Esophagus (tissue), 2 donors: Measurements from ENCODE around the gene STAG1. TPM values are rescaled to one million over a fixed set of nuclear protein-coding genes. Genes with fewer than 3 reads are reported as not detected.
"Not testable (repeated sequence)": the region's sequence is repeated elsewhere in the genome, so short reads cannot be mapped to it uniquely, and the experiment has no call there.

Experiments
- H3K27ac ChIP-seq, 2 donors: one replicate each; pipeline ENCODE4 v1.5.1; 2013; ENCODE audit warnings: low read depth in 2 of 2, mild to moderate bottlenecking in 2 of 2, inconsistent platforms in 1 of 2, low read length in 1 of 2, moderate library complexity in 1 of 2
- H3K27me3 ChIP-seq, 2 donors: one replicate each; pipeline ENCODE4 v1.6.1; 2013; ENCODE audit warnings: low read length in 2 of 2, control low read depth in 1 of 2, mild to moderate bottlenecking in 1 of 2; ENCODE audit not compliant: insufficient read depth in 2 of 2, control insufficient read depth in 1 of 2
- H3K36me3 ChIP-seq, 2 donors: one replicate each; pipeline ENCODE4 v1.6.1; 2013; ENCODE audit warnings: low read length in 1 of 2; ENCODE audit not compliant: control insufficient read depth in 2 of 2, insufficient read depth in 2 of 2
- H3K4me1 ChIP-seq, 2 donors: one replicate each; pipeline ENCODE4 v1.6.1; 2013; ENCODE audit warnings: low read length in 1 of 2; ENCODE audit not compliant: control insufficient read depth in 2 of 2, insufficient read depth in 2 of 2
- H3K4me3 ChIP-seq, 2 donors: one replicate each; pipeline ENCODE4 v1.5.1; 2013; ENCODE audit warnings: low read length in 2 of 2, mild to moderate bottlenecking in 2 of 2, low read depth in 1 of 2, moderate library complexity in 1 of 2
- H3K9me3 ChIP-seq, 2 donors: one replicate each; pipeline ENCODE4 v1.6.1; 2013; ENCODE audit warnings: mild to moderate bottlenecking in 2 of 2, low read depth in 1 of 2, low read length in 1 of 2, moderate library complexity in 1 of 2; ENCODE audit not compliant: control insufficient read depth in 2 of 2, insufficient read depth in 1 of 2
- WGBS, 2 donors: extraction: QIAGEN DNeasy Blood & Tissue Kit; methylation state at CpG; one replicate each; pipeline ENCODE4 v1.1.7; 2013; 5-methylcytosine and 5-hydroxymethylcytosine counted together
- polyA plus RNA-seq, 2 donors: library from polyadenylated mRNA; stranded (reverse); fragments of 200-250 nt; gene quantifications; one replicate each; pipeline ENCODE4 v1.2.3, GENCODE V29; 2013
- donor health status: healthy with polysubstance abuse.
- donor health status: Bipolar disorder and iron deficiency.

STAG1 gene
- 1 to 10 TPM; 7.1 to 8.3 TPM for polyA plus RNA-seq

DNA sequence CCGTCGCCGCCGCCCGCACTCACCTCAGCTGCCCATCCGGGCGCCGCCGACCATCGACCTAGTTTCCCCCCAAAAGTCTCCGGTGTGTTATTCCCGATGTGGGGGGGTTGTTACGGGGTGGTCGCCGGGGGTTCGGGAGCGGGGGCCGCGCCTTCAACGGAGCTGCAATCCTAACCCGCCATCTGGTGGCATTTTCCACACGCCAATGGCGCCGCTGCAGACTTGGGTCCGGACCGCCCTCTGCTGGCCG, at the start of gene STAG1:
Gene STAG1, minus strand, starts transcription at position 207 of the 250 bp plus-strand sequence. CDS start 121,480 bp downstream, outside the sequence.
- Histone ChIP-seq H3K4me1 (no peaks in the 10 kb centered on the region), H3K27me3 (no peaks in the 10 kb centered on the region), H3K4me3 (peak within 1 kb of the TSS; percentile 74 to 80), H3K27ac (peak within 1 kb of the TSS; percentile 96 to 100), H3K36me3 (no peaks in the 10 kb centered on the region), H3K9me3 (no peaks in the 10 kb centered on the region)
- WGBS, 2 donors, result 0% methylated on average over 22 to 27 of the region's 27 CpGs

DNA sequence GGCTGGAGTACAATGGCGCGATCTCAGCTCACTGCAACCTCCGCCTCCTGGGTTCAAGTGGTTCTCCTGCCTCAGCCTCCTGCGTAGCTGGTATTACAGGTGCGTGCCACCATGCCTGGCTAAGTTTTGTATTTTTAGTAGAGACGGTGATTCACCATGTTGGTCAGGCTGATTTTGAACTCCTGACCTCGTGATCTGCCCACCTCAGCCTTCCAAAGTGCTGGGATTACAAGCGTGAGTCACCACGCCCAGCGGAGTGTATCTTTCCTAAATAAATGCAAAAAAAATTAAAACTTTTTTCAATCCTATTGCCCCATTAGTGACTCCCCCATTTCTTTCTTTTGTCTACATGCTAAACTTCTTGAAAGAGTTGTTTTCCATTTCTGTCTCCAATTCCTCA, 49.0 kb upstream of the STAG1 start:
- not testable (repeated sequence) for H3K27me3 ChIP-seq, H3K9me3 ChIP-seq, H3K27ac ChIP-seq, H3K4me1 ChIP-seq, H3K4me3 ChIP-seq, H3K36me3 ChIP-seq
- WGBS, 2 donors, result 92 to 94% methylated on average over 10 of the region's 10 CpGs

DNA sequence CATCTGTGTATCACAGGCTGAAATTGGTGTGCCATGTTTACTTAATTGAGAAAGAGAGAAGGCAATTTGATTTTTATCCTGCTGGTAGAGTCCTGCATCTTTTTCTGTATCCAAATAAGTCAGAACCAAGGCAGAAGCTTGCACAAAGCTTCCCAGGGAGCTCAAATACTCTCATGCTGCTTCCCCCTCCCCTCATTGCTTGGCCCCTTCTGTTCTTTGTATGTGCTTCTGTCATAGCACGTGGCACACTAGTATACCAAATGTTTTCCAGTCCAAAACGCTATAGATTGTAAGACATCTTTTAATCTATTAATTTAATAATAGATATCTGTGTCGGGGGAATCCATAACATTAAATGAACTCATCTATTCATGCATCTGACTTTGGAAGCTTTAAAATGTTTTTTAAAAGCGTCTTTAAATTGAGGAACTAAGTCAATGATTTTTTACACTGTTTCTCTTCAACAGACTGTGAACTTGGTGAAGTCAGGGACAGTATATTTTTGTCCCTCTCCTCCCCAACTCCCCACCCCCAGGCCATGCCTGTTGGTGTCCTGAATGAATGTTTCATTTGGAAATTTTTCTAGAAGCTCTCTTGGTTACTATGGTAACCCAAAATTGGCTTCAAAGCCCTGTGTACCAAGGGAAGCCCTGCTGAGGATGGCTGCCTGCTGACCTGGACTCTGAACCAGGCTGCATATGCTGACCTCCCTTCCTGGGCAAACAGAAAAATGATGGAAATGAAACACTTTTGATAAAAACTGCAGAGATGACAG, 40.6 kb upstream of the STAG1 start:
- H3K9me3 ChIP-seq, result no peaks in the 10 kb centered on the region
- no peaks in the 10 kb centered on the region for H3K4me1 ChIP-seq
- H3K4me3 ChIP-seq, result no peak overlapping the region
- no peaks in the 10 kb centered on the region for H3K27me3 ChIP-seq
- no peaks in the 10 kb centered on the region for H3K36me3 ChIP-seq
- WGBS, 2 donors, result 62 to 63% methylated on average over 4 of the region's 4 CpGs
- no peak overlapping the region for H3K27ac ChIP-seq

DNA sequence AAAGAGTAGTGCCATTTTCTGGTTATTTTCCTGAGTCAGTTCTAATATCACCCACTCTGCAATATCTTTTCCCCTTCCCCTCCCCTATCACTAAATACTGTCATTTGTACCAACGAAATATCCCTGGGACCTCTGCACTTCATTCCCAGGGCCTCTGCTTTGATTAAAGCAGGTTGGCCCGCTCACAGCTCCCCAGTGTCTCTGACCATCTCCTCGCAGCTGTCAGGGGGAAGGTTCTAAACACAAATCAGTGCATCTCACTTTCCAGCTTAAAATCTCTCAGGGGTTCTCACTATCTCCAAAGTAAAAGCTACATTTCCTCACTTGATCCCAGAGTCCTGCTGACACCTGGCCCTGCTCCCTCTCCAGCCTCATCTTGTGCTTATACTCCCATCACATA, 38.6 kb upstream of the STAG1 start:
- H3K27me3 ChIP-seq, result no peaks in the 10 kb centered on the region
- H3K4me3 ChIP-seq, result no peak overlapping the region
- WGBS, 2 donors, result 87 to 96% methylated on average over 3 of the region's 3 CpGs
- H3K36me3 ChIP-seq, result no peaks in the 10 kb centered on the region
- H3K27ac ChIP-seq, result no peak overlapping the region
- peaks cover 0 to 2% of the 10 kb centered on the region in 2 donors for H3K4me1 ChIP-seq
- no peaks in the 10 kb centered on the region for H3K9me3 ChIP-seq

DNA sequence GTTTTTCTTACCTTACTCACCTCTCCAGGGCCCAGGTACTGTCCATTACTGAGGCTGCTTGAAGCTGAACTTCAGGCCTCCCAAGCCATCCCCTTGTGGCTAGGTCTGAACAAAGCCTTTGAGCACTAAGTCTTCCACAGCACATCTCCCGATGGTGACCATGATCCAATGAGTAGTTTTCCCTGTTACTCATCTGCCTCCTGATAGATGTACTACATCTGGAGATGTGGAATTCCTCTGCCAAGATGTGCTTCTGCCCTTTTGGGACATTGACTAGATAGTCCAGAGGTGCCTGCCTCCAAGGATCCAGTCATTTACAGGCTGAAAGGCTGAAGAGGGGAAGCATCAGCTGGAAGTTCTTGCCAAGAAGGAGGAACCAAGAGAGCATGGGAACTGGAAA, 37.8 kb upstream of the STAG1 start:
- Histone ChIP-seq H3K27ac (no peak overlapping the region), H3K36me3 (no peaks in the 10 kb centered on the region), H3K4me1 (peaks cover 0 to 2% of the 10 kb centered on the region in 2 donors), H3K4me3 (no peak overlapping the region), H3K9me3 (no peaks in the 10 kb centered on the region), H3K27me3 (no peaks in the 10 kb centered on the region)
- 93 to 96% methylated on average over 1 of the region's 1 CpG for WGBS, 2 donors

DNA sequence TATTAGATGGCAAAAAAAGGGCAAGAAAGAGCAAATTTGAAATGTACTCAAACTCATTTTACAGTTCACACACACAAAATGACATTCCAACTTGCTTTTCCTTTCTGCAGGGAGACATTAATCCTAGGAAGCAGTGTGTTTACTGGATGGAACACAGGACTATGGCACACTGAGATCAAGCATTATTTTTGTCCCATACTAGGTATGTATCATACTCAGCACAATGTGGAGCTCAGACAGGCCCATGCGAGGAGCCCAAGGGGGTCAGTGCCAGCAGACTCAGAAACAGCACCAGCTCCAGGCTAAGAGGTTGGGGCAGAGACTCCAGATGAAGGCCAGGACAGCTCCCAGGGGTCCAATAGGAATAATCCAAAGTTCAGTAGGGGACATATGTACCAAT, 36.0 kb upstream of the STAG1 start:
- Histone ChIP-seq H3K9me3 (no peaks in the 10 kb centered on the region), H3K27ac (no peak overlapping the region), H3K4me1 (peaks cover 0 to 2% of the 10 kb centered on the region in 2 donors), H3K27me3 (no peaks in the 10 kb centered on the region), H3K36me3 (no peaks in the 10 kb centered on the region), H3K4me3 (no peak overlapping the region)
- WGBS, 2 donors, result 86 to 89% methylated on average over 1 of the region's 1 CpG

DNA sequence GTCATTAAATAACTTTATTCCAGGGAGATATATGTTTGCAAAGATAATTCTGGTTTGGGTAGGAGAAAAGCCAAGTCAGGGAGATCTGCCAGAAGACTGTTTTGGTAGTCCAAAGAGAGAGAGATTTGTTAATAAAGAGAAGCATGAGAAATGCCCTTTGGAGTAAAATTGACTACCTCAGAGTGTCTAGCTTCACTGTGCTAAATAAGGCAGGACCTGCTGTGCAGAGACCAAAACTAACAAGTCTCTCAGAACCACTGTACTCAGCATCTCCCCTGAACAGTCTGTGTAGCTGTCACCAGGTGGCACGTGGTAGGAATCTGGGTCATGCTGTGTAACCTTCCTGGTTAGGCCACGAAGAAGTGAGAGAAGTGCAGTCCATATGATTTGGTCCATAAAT, 35.2 kb upstream of the STAG1 start:
- Histone ChIP-seq H3K4me1 (peaks cover 0 to 2% of the 10 kb centered on the region in 2 donors), H3K4me3 (no peak overlapping the region), H3K36me3 (no peaks in the 10 kb centered on the region), H3K27me3 (no peaks in the 10 kb centered on the region), H3K27ac (peak overlapping the region; percentile 8 to 16), H3K9me3 (no peaks in the 10 kb centered on the region)
- 36 to 54% methylated on average over 2 of the region's 2 CpGs for WGBS, 2 donors

DNA sequence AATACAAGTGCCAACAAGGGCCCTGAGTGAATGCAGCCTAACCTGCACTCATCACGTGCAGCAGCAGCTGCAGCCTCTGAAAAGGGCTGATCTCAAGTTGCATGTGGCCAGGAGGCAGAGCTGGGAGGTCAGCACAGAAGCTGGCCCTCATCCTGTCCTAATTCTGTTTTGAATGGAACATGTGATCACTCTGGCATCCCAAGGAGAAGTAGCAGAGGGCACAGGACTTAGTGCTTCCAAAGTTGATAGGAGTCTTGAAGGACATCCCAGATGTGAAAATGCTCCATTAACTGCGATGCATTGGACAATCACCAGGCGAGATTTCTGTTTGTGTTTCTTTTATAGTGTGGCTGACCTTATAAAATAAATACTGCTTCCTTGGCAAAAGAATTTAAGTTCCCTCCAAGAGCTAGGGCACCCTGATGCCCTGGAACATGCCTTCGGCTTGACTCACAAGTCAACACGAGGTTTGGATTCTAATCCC, 31.6 kb upstream of the STAG1 start:
- Histone ChIP-seq H3K27me3 (no peaks in the 10 kb centered on the region), H3K27ac (no peak overlapping the region), H3K4me3 (no peak overlapping the region), H3K9me3 (no peaks in the 10 kb centered on the region), H3K4me1 (peaks cover 0 to 2% of the 10 kb centered on the region in 2 donors), H3K36me3 (no peaks in the 10 kb centered on the region)
- 61 to 63% methylated on average over 5 of the region's 5 CpGs for WGBS, 2 donors

DNA sequence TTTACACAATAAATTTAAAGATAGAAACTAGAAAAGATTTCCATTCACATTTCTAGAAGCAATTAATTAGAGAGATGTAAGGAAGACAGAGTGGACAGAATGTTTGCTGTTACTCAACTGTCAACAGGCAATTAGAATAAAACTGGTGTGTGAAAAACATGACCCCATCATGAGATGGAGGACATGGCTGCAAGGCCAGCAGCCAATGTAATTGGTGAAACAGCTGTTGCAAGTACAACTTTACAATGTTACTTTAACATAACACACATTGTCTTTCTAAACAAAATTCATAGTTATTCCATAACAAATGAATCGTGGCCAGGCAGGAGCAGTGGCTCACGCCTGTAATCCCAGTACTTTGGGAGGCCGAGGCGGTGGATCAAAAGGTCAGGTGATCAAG, 28.6 kb upstream of the STAG1 start:
- WGBS, 2 donors, result 87 to 89% methylated on average over 4 of the region's 4 CpGs
- Histone ChIP-seq H3K4me3 (no peak overlapping the region), H3K36me3 (no peaks in the 10 kb centered on the region), H3K9me3 (no peaks in the 10 kb centered on the region), H3K4me1 (no peaks in the 10 kb centered on the region), H3K27me3 (no peaks in the 10 kb centered on the region), H3K27ac (no peak overlapping the region)

DNA sequence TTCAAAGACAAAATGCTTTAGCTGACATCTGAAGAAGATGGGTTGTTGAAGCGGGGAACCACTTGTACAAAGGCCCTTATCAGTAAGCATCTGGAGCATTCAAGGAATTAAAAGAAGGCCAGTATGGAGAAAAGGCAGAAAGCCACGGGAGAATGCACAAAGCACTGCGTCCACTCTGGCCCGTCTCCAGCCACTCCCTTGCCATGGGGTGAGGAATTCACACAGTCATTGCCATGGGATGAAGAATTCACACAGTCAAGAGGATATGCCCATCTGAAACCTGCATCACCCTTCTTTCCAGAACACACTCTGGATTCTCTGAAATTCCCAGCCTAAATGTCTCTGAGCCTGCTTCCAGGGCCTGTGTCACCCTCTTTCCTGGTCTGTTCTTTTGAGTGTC, 26.7 kb upstream of the STAG1 start:
- Histone ChIP-seq H3K27me3 (no peaks in the 10 kb centered on the region), H3K4me1 (no peaks in the 10 kb centered on the region), H3K27ac (no peak overlapping the region), H3K36me3 (no peaks in the 10 kb centered on the region), H3K9me3 (no peaks in the 10 kb centered on the region), H3K4me3 (no peak overlapping the region)
- WGBS, 2 donors, result 57 to 68% methylated on average over 4 of the region's 4 CpGs
